Stomach (tissue), 4 donors: ENCODE data around the gene FSTL4.

Source experiments
- POLR2A ChIP-seq, 4 donors: fragments of 450-650 bp; IDR thresholded peaks; one replicate each; pipeline ENCODE4 v1.6.1; 2016; ENCODE audit warnings: antibody characterized with exemption in 4 of 4, control low read depth in 2 of 4, mild to moderate bottlenecking in 1 of 4, moderate library complexity in 1 of 4
- POLR2AphosphoS5 ChIP-seq, 3 donors: sonication (generic); formaldehyde crosslinking; IDR thresholded peaks; one replicate each; pipeline ENCODE4 v1.6.1; 2016; ENCODE audit warnings: antibody characterized with exemption in 3 of 3

DNA sequence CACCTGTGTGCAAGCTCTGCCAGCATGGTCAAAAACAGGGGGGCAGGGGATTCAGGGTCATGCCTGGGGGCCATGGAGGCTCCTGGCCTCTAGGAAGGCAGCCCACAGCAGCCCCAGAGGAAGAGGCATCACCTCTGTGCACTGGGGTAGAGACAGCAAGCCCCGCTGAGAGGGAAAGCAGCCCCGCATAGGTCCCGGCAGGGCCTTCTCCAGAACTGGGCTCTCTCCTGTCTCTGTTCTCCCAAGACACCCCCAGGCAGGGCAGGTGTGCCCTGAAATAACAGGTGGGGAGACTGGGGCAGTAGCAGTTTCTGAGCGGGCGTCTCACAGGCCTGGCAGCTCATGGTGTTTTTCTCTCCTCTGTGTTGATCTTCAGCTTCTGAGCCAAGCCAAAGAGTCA lies 281.4 kb downstream of the FSTL4 start:
- no peak for TF ChIP-seq POLR2AphosphoS5 (IDR thresholded peaks at IDR 0.05)
- TF ChIP-seq POLR2A (IDR thresholded peaks at IDR 0.05), result no peak
